Keratinocyte (primary cell): ENCODE results near the gene TMEM26. TPM values are rescaled to one million over a fixed set of nuclear protein-coding genes. Genes with fewer than 3 reads are reported as not detected.

Source experiments
- DNase-seq: peaks from one replicate; pipeline ENCODE4 v3.0.0-alpha.2; 2011; ENCODE audit warnings: low read depth, missing footprints, low spot score
- FAIRE-seq: peaks from 2 replicates; lab custom pipeline; 2011; peaks lifted over from hg19 to GRCh38; lab: Jason Lieb, UNC
- H2AFZ ChIP-seq: 2 replicates; pipeline ENCODE4 v1.6.0; 2012; ENCODE audit warnings: low read length, control low read depth, inconsistent platforms; ENCODE audit not compliant: control insufficient read depth
- H3K27ac ChIP-seq: 2 replicates; pipeline ENCODE4 v1.5.1; 2011; ENCODE audit warnings: low read length; ENCODE audit not compliant: control insufficient read depth, insufficient read depth
- H3K27me3 ChIP-seq: 3 replicates; pipeline ENCODE4 v1.6.0; 2011; ENCODE audit warnings: low read length; ENCODE audit not compliant: control insufficient read depth, insufficient read depth; ENCODE audit errors: extremely low read depth
- H3K36me3 ChIP-seq, 2 experiments: 2 replicates in 1 of 2; 3 replicates in 1 of 2; pipeline ENCODE4 v1.5.1; 2011; ENCODE audit warnings: low read length in 2 of 2, mild to moderate bottlenecking in 1 of 2; ENCODE audit not compliant: control insufficient read depth in 2 of 2, insufficient read depth in 2 of 2; ENCODE audit errors: extremely low read depth in 1 of 2
- H3K4me1 ChIP-seq: 3 replicates; pipeline ENCODE4 v1.5.1; 2011; ENCODE audit warnings: low read length; ENCODE audit not compliant: control insufficient read depth, insufficient read depth; ENCODE audit errors: extremely low read depth
- H3K4me2 ChIP-seq: 3 replicates; pipeline ENCODE4 v1.6.0; 2011; ENCODE audit warnings: low read depth, low read length; ENCODE audit not compliant: control insufficient read depth, insufficient read depth; ENCODE audit errors: extremely low read depth
- H3K4me3 ChIP-seq, 3 experiments: fragments of 200-600 bp in 1 of 3; sonication (generic) in 1 of 3; 2 replicates in 2 of 3; 3 replicates in 1 of 3; pipeline ENCODE4 v1.5.1; 2011 to 2016; ENCODE audit warnings: low read length in 3 of 3, mild to moderate bottlenecking in 3 of 3, control low read depth in 2 of 3, inconsistent platforms in 1 of 3, low read depth in 1 of 3, mixed read lengths in 1 of 3, mixed run types in 1 of 3, moderate library complexity in 1 of 3; ENCODE audit not compliant: control insufficient read depth in 2 of 3, insufficient read depth in 2 of 3; ENCODE audit errors: extremely low read depth in 1 of 3
- H3K79me2 ChIP-seq: 2 replicates; pipeline ENCODE4 v1.6.0; 2012; ENCODE audit warnings: low read length; ENCODE audit not compliant: control insufficient read depth, insufficient read depth
- H3K9ac ChIP-seq: 3 replicates; pipeline ENCODE4 v1.6.0; 2011; ENCODE audit warnings: low read length; ENCODE audit not compliant: control insufficient read depth, insufficient read depth; ENCODE audit errors: extremely low read depth
- H3K9me1 ChIP-seq: 3 replicates; pipeline ENCODE4 v1.6.0; 2011; ENCODE audit warnings: low read length; ENCODE audit not compliant: control insufficient read depth, insufficient read depth; ENCODE audit errors: extremely low read depth
- H3K9me3 ChIP-seq: 2 replicates; pipeline ENCODE4 v1.5.1; 2012; ENCODE audit warnings: low read depth, low read length; ENCODE audit not compliant: control insufficient read depth
- H4K20me1 ChIP-seq: 3 replicates; pipeline ENCODE4 v1.6.0; 2011; ENCODE audit warnings: low read length; ENCODE audit not compliant: control insufficient read depth, insufficient read depth; ENCODE audit errors: extremely low read depth
- CTCF ChIP-seq, 3 experiments: IDR thresholded peaks in 1 of 3; conservative IDR thresholded peaks in 1 of 3; optimal IDR thresholded peaks in 1 of 3; 2 replicates in 2 of 3; 3 replicates in 1 of 3; pipeline versions ENCODE3 to v1.5.1; 2011; ENCODE audit warnings: low read length in 3 of 3, mild to moderate bottlenecking in 3 of 3, moderate library complexity in 2 of 3, control low read depth in 1 of 3, inconsistent platforms in 1 of 3; ENCODE audit not compliant: insufficient read depth in 2 of 3; ENCODE audit errors: extremely low read depth in 1 of 3
- EZH2 ChIP-seq: IDR thresholded peaks from one replicate; pipeline ENCODE4 v1.6.1; 2012; ENCODE audit warnings: inconsistent platforms, mild to moderate bottlenecking, low read length, moderate library complexity
- dilution Hi-C: fragments of 300-500 bp; cut with MboI; formaldehyde crosslinking; loops from one replicate; pipeline ENCODE4 v1.7.0; 2020; ENCODE audit warnings: low sequenced_read_pairs; ENCODE audit not compliant: extremely low pct_ligation_motif_present
- polyA plus RNA-seq, 5 experiments: library from polyadenylated mRNA; depleted of rRNA in 3 of 5; stranded (reverse) in 3 of 5; stranded (forward) in 1 of 5; unstranded in 1 of 5; fragments of >200 nt; gene quantifications; 1 replicate in 1 of 5; 2 replicates in 3 of 5; 3 replicates in 1 of 5; pipeline versions ENCODE4 v1.2.1 to v1.2.3, GENCODE V29; 2011 to 2012; ENCODE audit warnings: missing spikeins in 2 of 5, low read depth in 1 of 5, low replicate concordance in 1 of 5

The TMEM26 gene
- polyA plus RNA-seq, 1 donor (not counting 4 experiments of a cell fraction or from before 2014, with no cell fraction given) = not detected

DNA sequence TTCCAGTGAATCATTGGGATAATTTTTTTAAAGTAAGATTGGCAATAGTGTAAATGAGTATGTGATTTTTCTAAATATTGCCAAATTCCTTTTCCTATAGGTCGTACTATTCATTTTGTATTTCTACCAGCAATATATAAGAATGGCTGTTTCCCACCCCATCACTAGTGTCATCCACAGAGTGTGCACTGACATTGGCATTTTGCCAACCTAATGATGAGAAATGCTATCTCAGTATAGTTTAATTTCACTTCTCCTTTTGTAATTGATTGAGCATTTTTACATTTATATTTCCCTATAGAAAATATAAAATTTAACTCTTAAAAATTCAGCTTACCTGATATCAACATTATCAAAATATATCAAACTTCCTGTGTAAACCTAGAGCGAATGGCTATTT is 17.6 kb upstream of the TMEM26 start:
- H3K27me3 ChIP-seq = no peaks in the 10 kb centered on the region
- no peaks in the 10 kb centered on the region for H3K9me1 ChIP-seq
- H3K27ac ChIP-seq = no peak overlapping the region
- no peaks in the 10 kb centered on the region for H4K20me1 ChIP-seq
- no peak overlapping the region for H2AFZ ChIP-seq
- no peaks in the 10 kb centered on the region for H3K4me1 ChIP-seq
- no peak overlapping the region for H3K4me3 ChIP-seq
- H3K36me3 ChIP-seq = no peaks in the 10 kb centered on the region
- TF ChIP-seq EZH2 (no peak), CTCF (optimal IDR thresholded peaks at IDR 0.05 in 1 of 3, IDR thresholded peaks at IDR 0.05 in 1 of 3, conservative IDR thresholded peaks at IDR 0.05 in 1 of 3; ENCODE audit: extremely low read depth in 1 of 3, insufficient read depth in 2 of 3, low read length in 3 of 3) (no peak)
- DNase-seq (no peak), FAIRE-seq (no peak)
- H3K4me2 ChIP-seq = no peak overlapping the region
- H3K9ac ChIP-seq = no peak overlapping the region
- dilution Hi-C loops = no loop called here
- H3K79me2 ChIP-seq = no peaks in the 10 kb centered on the region
- H3K9me3 ChIP-seq = no peaks in the 10 kb centered on the region

GRCh38 chr10:61465901-61466632 is 12.9 kb upstream of the TMEM26 start:
- DNase-seq = no peak
- TF ChIP-seq EZH2 = no peak
- peak in 1 of 3 experiments; percentile 2 for TF ChIP-seq CTCF (optimal IDR thresholded peaks at IDR 0.05 in 1 of 3, IDR thresholded peaks at IDR 0.05 in 1 of 3, conservative IDR thresholded peaks at IDR 0.05 in 1 of 3; ENCODE audit: extremely low read depth in 1 of 3, insufficient read depth in 2 of 3, low read length in 3 of 3)

More at GRCh38 chr10:61465901-61466632, 12.9 kb upstream of the TMEM26 start:
- H3K36me3 ChIP-seq = no peaks in the 10 kb centered on the region
- H3K9ac ChIP-seq = no peak overlapping the region
- dilution Hi-C loops = no loop called here
- H3K79me2 ChIP-seq = no peaks in the 10 kb centered on the region
- H3K4me3 ChIP-seq = no peak overlapping the region
- no peaks in the 10 kb centered on the region for H3K27me3 ChIP-seq
- FAIRE-seq = no peak
- H3K4me2 ChIP-seq = no peak overlapping the region
- no peak overlapping the region for H2AFZ ChIP-seq
- no peaks in the 10 kb centered on the region for H3K4me1 ChIP-seq
- no peaks in the 10 kb centered on the region for H4K20me1 ChIP-seq
- no peaks in the 10 kb centered on the region for H3K9me1 ChIP-seq
- no peak overlapping the region for H3K27ac ChIP-seq
- no peaks in the 10 kb centered on the region for H3K9me3 ChIP-seq
